OCI-LY3 (cell line): ENCODE measurements around the gene ARID1B.

Source experiments
- CTCF ChIP-seq: fragments of 200-600, 300-600 bp; sonication (generic); IDR thresholded peaks from 2 replicates; pipeline ENCODE4 v1.5.1; 2014; ENCODE audit warnings: antibody characterized with exemption, low read length, low read depth
- EZH2phosphoT487 ChIP-seq: fragments of 200-600 bp; shearing (Covaris generic); IDR thresholded peaks from 2 replicates; pipeline ENCODE4 v1.6.1; 2018; ENCODE audit warnings: antibody characterized with exemption, mixed run types, low read depth

GRCh38 chr6:156779206-156780094 lies 2.3 kb downstream of the ARID1B start:
- TF ChIP-seq CTCF (no peak), EZH2phosphoT487 (no peak)
